HepG2 (cell line): ENCODE results near the gene CCNI2. TPM values are rescaled to one million over a fixed set of nuclear protein-coding genes. Genes with fewer than 3 reads are reported as not detected.

Source experiments
- ATAC-seq: fragments of 200-7000 bp; cut with Tn5 transposase; 3 replicates; pipeline ENCODE4 v1.9.1; 2020; ENCODE audit warnings: mild to moderate bottlenecking, moderate library complexity
- BruUV-seq: library from RNA; stranded (reverse); fragments of 400-500 nt; replicated peaks from 2 replicates; lab custom pipeline; 2021; lab: Mats Ljungman, UMichigan
- CTCF ChIA-PET: fragments of 300-600 bp; formaldehyde crosslinking; extraction: SDS; loops from one replicate; lab custom pipeline; 2021; ENCODE audit warnings: low total read pairs, inconsistent platforms, low intra/inter-chr PET ratio; lab: Yijun Ruan, JAX
- POLR2A ChIA-PET: fragments of 350-600 bp; sonication (Branson Sonifier 250); formaldehyde crosslinking; loops from one replicate; lab custom pipeline; 2020; ENCODE audit warnings: antibody characterized with exemption, inconsistent platforms; lab: Yijun Ruan, JAX
- DNase-seq: peaks from one replicate; pipeline ENCODE4 v3.0.0-alpha.2; 2015; ENCODE audit warnings: low spot score
- FAIRE-seq: peaks from 3 replicates; lab custom pipeline; 2011; peaks lifted over from hg19 to GRCh38; lab: Jason Lieb, UNC
- H2AFZ ChIP-seq: one replicate; pipeline ENCODE4 v1.6.1; 2011; ENCODE audit warnings: low read length, inconsistent platforms
- H3K27ac ChIP-seq: fragments of 300-600 bp; 3 replicates; pipeline ENCODE4 v1.8.0; 2011; ENCODE audit warnings: mixed run types, mild to moderate bottlenecking, mixed read lengths, low read length, inconsistent platforms; ENCODE audit not compliant: insufficient read depth; ENCODE audit errors: extremely low read length
- H3K27me3 ChIP-seq, 2 experiments: fragments of 200-600 bp in 1 of 2; 2 replicates in 1 of 2; 3 replicates in 1 of 2; pipeline versions ENCODE4 v1.6.0 to v1.8.0; 2011; ENCODE audit warnings: low read length in 2 of 2, mild to moderate bottlenecking in 2 of 2, moderate library complexity in 2 of 2, inconsistent platforms in 1 of 2; ENCODE audit not compliant: insufficient read depth in 2 of 2, control insufficient read depth in 1 of 2
- H3K36me3 ChIP-seq, 2 experiments: fragments of 200-600 bp in 1 of 2; replicated peaks in 1 of 2; 2 replicates in 1 of 2; 3 replicates in 1 of 2; pipeline versions ENCODE4 v1.5.1 to v1.8.0; 2011; ENCODE audit warnings: low read length in 2 of 2, inconsistent platforms in 1 of 2; ENCODE audit not compliant: insufficient read depth in 2 of 2, control insufficient read depth in 1 of 2
- H3K4me1 ChIP-seq: 2 replicates; pipeline ENCODE4 v1.5.1; 2012; ENCODE audit warnings: low read length, inconsistent platforms; ENCODE audit not compliant: insufficient read depth
- H3K4me2 ChIP-seq: 2 replicates; pipeline ENCODE4 v1.6.0; 2011; ENCODE audit warnings: low read depth, low read length, inconsistent platforms
- H3K4me3 ChIP-seq, 3 experiments: fragments of 200-600 bp in 1 of 3; sonication (generic), shearing (Covaris generic) in 1 of 3; replicated peaks in 1 of 3; 2 replicates each; pipeline ENCODE4 v1.5.1; 2011 to 2016; ENCODE audit warnings: low read length in 3 of 3, inconsistent platforms in 2 of 3, low read depth in 2 of 3, mild to moderate bottlenecking in 2 of 3, control low read depth in 1 of 3, mixed read lengths in 1 of 3; ENCODE audit not compliant: insufficient read depth in 1 of 3
- H3K79me2 ChIP-seq: one replicate; pipeline ENCODE4 v1.6.1; 2011; ENCODE audit warnings: low read length, inconsistent platforms; ENCODE audit not compliant: insufficient read depth
- H3K9ac ChIP-seq: 2 replicates; pipeline ENCODE4 v1.6.0; 2011; ENCODE audit warnings: mild to moderate bottlenecking, low read depth, low read length, inconsistent platforms; ENCODE audit not compliant: insufficient read depth
- H3K9me3 ChIP-seq: 2 replicates; pipeline ENCODE4 v1.5.1; 2012; ENCODE audit warnings: mild to moderate bottlenecking, low read length
- H4K20me1 ChIP-seq: 2 replicates; pipeline ENCODE4 v1.6.0; 2011; ENCODE audit warnings: inconsistent platforms, mild to moderate bottlenecking, low read length, moderate library complexity; ENCODE audit not compliant: insufficient read depth
- KLF6 ChIP-seq: IDR thresholded peaks from 2 replicates; pipeline ENCODE4 v1.8.0; 2016; ENCODE audit warnings: missing biosample characterization, missing genetic modification reagents
- NFIB ChIP-seq: sonication (generic); formaldehyde crosslinking; IDR thresholded peaks from 2 replicates; pipeline ENCODE4 v1.9.0; 2021; ENCODE audit warnings: missing genetic modification reagents, mild to moderate bottlenecking, borderline replicate concordance
- NFYC ChIP-seq: IDR thresholded peaks from 2 replicates; pipeline ENCODE4 v1.6.1; 2016; ENCODE audit warnings: missing genetic modification reagents, missing compliant biosample characterization
- SRSF1 ChIP-seq: fragments of 200-400 bp; formaldehyde crosslinking; optimal IDR thresholded peaks from 2 replicates; pipeline ENCODE3; 2017; ENCODE audit warnings: mild to moderate bottlenecking, low read depth, low read length, moderate library complexity
- ZMAT3 ChIP-seq: sonication (generic); formaldehyde crosslinking; conservative IDR thresholded peaks from 2 replicates; pipeline ENCODE4 v1.7.0; 2021; ENCODE audit warnings: missing genetic modification reagents
- ZNF260 ChIP-seq: sonication (generic); formaldehyde crosslinking; IDR thresholded peaks from 2 replicates; pipeline ENCODE4 v1.4.0; 2020; ENCODE audit warnings: missing genetic modification reagents, low read depth, mild to moderate bottlenecking, borderline replicate concordance
- ZNF441 ChIP-seq: sonication (generic); formaldehyde crosslinking; IDR thresholded peaks from 2 replicates; pipeline ENCODE4 v1.7.0; 2021; ENCODE audit warnings: missing genetic modification reagents, borderline replicate concordance
- ZNF589 ChIP-seq: sonication (generic); formaldehyde crosslinking; conservative IDR thresholded peaks from 2 replicates; pipeline ENCODE4 v1.8.0; 2022; ENCODE audit warnings: mild to moderate bottlenecking, moderate library complexity, missing genetic modification reagents
- ZNF709 ChIP-seq: sonication (generic); formaldehyde crosslinking; IDR thresholded peaks from 2 replicates; pipeline ENCODE4 v1.5.0; 2020; ENCODE audit warnings: mild to moderate bottlenecking, missing genetic modification reagents
- ZNF775 ChIP-seq: sonication (generic); formaldehyde crosslinking; IDR thresholded peaks from 2 replicates; pipeline ENCODE4 v1.4.0; 2020; ENCODE audit warnings: missing genetic modification reagents, mild to moderate bottlenecking, moderate library complexity, borderline replicate concordance
- ZNF891 ChIP-seq: sonication (generic); formaldehyde crosslinking; IDR thresholded peaks from 2 replicates; pipeline ENCODE4 v1.5.0; 2020; ENCODE audit warnings: mild to moderate bottlenecking, missing genetic modification reagents
- WGBS: methylation state at CpG from one replicate; pipeline ENCODE4 v1.1.6; 2017; ENCODE audit warnings: low lambda C conversion rate; 5-methylcytosine and 5-hydroxymethylcytosine counted together
- in situ Hi-C: cut with HindIII; loops from 2 replicates; pipeline ENCODE4 v1.10.0; 2017; ENCODE audit warnings: low pct_unique_long_range_greater_than_20kb; ENCODE audit not compliant: extremely low pct_ligation_motif_present
- intact Hi-C: fragments of 100-400 bp; cut with micrococcal nuclease; formaldehyde crosslinking; loops from one replicate; pipeline ENCODE4 v1.10.0; 2022; ENCODE audit not compliant: unreplicated experiment
- polyA plus RNA-seq, 8 experiments: library from polyadenylated mRNA; depleted of rRNA in 3 of 8; stranded (reverse) in 7 of 8; unstranded in 1 of 8; fragments of >200 nt; fragmentation: Illumina TruSeq in 4 of 8; extraction: Trizol in 4 of 8; gene quantifications; 2 replicates each; pipeline versions ENCODE4 v1.2.1 to v1.2.3, GENCODE V29; 2011 to 2016; ENCODE audit warnings: low read depth in 4 of 8, missing spikeins in 1 of 8, mixed read lengths in 1 of 8; ENCODE audit not compliant: insufficient read depth in 1 of 8
- total RNA-seq, 5 experiments: library from RNA; depleted of rRNA; stranded (reverse); fragments of >200 nt; fragmentation: Illumina TruSeq; extraction: Trizol; gene quantifications; 2 replicates each; pipeline ENCODE4 v1.2.3, GENCODE V29; 2016; ENCODE audit warnings: low read depth in 1 of 5
- TF ChIP-seq, protein P1 (sequence below): IDR thresholded peaks from 2 replicates; pipeline ENCODE4 v1.6.1; 2016; ENCODE audit warnings: low read depth, missing genetic modification reagents, missing compliant biosample characterization
- TF ChIP-seq, protein P2 (sequence below): sonication (generic); formaldehyde crosslinking; IDR thresholded peaks from 2 replicates; pipeline ENCODE4 v1.5.0; 2020; ENCODE audit warnings: missing genetic modification reagents
- TF ChIP-seq, protein P3 (sequence below), 2 experiments: IDR thresholded peaks; 2 replicates each; pipeline ENCODE4 v1.6.1; 2011 to 2012; ENCODE audit warnings: low read length in 2 of 2, borderline replicate concordance in 1 of 2, low read depth in 1 of 2, mild to moderate bottlenecking in 1 of 2, moderate library complexity in 1 of 2

The CCNI2 gene
- total and polyA plus RNA-seq, 2 of the 13 experiments (the other 11 are each of a cell fraction or from before 2014, with no cell fraction given): not detected

DNA sequence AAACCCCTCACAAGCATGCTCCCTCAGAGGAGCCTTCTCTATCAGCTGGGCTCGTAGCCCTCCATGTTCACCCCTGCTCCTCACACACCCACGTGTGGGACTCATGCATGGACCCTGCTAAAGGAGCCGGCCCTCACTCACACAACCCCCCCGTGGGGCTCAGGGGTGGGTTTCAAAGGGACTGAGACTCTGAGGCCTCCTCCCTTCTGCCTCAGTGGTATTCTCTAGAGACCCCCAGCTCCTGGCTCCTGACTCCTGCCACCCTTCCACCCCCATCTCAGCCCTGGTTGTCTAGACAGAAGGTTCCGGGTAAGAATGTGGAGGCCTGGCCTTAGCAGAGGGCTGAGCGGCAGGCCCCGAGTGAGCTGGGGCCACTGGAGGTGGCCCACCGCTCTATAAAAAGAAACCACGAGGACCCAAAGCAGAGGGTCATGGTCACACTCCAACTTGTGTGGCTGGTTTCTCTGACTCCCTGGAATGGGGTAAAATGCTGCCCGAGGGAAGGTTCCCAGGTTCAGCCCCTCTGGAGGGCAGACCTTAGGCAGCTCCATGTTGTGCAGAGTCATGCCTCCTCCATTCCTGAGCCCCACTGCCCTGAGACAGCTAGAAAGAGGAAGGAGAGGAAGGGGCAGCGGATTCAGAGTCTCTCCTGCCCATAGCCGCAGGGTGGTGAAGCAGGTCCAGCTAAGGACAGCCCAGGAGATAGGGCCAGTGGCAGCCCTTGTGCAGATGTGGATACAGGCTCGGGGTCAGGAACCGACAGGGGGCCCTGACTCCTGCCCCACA is 19.0 kb downstream of the CCNI2 start:
- H3K79me2 ChIP-seq: peaks cover 30% of the 10 kb centered on the region
- H3K4me1 ChIP-seq: peaks cover 9% of the 10 kb centered on the region
- peaks cover 11 to 43% of the 10 kb centered on the region in 2 experiments; a peak in 4 of 5 replicates for H3K36me3 ChIP-seq
- WGBS: 94% methylated on average over 11 of the region's 14 CpGs
- no peak overlapping the region for H2AFZ ChIP-seq
- ATAC-seq (no peak), FAIRE-seq (no peak), DNase-seq (no peak)
- ChIA-PET CTCF (no interaction called here), POLR2A (no interaction called here)
- no peak overlapping the region for H3K9ac ChIP-seq
- no peak overlapping the region for H3K4me2 ChIP-seq
- intact Hi-C loops: no loop called here
- no peaks in the 10 kb centered on the region for H3K9me3 ChIP-seq
- H4K20me1 ChIP-seq: no peaks in the 10 kb centered on the region
- H3K27ac ChIP-seq: no peak overlapping the region
- no peaks in the 10 kb centered on the region for H3K27me3 ChIP-seq
- no peak overlapping the region for H3K4me3 ChIP-seq
- in situ Hi-C loops: no loop called here
- no TSS peak for BruUV-seq
- TF ChIP-seq ZNF441 (CRISPR knock-in tag): no peak
- no peak for TF ChIP-seq NFIB (CRISPR knock-in tag)
- TF ChIP-seq ZNF775: no peak
- TF ChIP-seq, protein P1, sequence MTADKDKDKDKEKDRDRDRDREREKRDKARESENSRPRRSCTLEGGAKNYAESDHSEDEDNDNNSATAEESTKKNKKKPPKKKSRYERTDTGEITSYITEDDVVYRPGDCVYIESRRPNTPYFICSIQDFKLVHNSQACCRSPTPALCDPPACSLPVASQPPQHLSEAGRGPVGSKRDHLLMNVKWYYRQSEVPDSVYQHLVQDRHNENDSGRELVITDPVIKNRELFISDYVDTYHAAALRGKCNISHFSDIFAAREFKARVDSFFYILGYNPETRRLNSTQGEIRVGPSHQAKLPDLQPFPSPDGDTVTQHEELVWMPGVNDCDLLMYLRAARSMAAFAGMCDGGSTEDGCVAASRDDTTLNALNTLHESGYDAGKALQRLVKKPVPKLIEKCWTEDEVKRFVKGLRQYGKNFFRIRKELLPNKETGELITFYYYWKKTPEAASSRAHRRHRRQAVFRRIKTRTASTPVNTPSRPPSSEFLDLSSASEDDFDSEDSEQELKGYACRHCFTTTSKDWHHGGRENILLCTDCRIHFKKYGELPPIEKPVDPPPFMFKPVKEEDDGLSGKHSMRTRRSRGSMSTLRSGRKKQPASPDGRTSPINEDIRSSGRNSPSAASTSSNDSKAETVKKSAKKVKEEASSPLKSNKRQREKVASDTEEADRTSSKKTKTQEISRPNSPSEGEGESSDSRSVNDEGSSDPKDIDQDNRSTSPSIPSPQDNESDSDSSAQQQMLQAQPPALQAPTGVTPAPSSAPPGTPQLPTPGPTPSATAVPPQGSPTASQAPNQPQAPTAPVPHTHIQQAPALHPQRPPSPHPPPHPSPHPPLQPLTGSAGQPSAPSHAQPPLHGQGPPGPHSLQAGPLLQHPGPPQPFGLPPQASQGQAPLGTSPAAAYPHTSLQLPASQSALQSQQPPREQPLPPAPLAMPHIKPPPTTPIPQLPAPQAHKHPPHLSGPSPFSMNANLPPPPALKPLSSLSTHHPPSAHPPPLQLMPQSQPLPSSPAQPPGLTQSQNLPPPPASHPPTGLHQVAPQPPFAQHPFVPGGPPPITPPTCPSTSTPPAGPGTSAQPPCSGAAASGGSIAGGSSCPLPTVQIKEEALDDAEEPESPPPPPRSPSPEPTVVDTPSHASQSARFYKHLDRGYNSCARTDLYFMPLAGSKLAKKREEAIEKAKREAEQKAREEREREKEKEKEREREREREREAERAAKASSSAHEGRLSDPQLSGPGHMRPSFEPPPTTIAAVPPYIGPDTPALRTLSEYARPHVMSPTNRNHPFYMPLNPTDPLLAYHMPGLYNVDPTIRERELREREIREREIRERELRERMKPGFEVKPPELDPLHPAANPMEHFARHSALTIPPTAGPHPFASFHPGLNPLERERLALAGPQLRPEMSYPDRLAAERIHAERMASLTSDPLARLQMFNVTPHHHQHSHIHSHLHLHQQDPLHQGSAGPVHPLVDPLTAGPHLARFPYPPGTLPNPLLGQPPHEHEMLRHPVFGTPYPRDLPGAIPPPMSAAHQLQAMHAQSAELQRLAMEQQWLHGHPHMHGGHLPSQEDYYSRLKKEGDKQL (CRISPR knock-in tag): no peak
- no peak for TF ChIP-seq NFYC (CRISPR knock-in tag)
- TF ChIP-seq ZNF260 (CRISPR knock-in tag): no peak
- TF ChIP-seq, protein P2, sequence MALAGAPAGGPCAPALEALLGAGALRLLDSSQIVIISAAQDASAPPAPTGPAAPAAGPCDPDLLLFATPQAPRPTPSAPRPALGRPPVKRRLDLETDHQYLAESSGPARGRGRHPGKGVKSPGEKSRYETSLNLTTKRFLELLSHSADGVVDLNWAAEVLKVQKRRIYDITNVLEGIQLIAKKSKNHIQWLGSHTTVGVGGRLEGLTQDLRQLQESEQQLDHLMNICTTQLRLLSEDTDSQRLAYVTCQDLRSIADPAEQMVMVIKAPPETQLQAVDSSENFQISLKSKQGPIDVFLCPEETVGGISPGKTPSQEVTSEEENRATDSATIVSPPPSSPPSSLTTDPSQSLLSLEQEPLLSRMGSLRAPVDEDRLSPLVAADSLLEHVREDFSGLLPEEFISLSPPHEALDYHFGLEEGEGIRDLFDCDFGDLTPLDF (CRISPR knock-in tag): no peak
- no peak for TF ChIP-seq SRSF1
- TF ChIP-seq ZNF589 (CRISPR knock-in tag): no peak
- TF ChIP-seq ZMAT3: no peak
- TF ChIP-seq ZNF891 (CRISPR knock-in tag): no peak
- no peak for TF ChIP-seq KLF6 (CRISPR knock-in tag)
- no peak for TF ChIP-seq ZNF709 (CRISPR knock-in tag)
- TF ChIP-seq, protein P3, sequence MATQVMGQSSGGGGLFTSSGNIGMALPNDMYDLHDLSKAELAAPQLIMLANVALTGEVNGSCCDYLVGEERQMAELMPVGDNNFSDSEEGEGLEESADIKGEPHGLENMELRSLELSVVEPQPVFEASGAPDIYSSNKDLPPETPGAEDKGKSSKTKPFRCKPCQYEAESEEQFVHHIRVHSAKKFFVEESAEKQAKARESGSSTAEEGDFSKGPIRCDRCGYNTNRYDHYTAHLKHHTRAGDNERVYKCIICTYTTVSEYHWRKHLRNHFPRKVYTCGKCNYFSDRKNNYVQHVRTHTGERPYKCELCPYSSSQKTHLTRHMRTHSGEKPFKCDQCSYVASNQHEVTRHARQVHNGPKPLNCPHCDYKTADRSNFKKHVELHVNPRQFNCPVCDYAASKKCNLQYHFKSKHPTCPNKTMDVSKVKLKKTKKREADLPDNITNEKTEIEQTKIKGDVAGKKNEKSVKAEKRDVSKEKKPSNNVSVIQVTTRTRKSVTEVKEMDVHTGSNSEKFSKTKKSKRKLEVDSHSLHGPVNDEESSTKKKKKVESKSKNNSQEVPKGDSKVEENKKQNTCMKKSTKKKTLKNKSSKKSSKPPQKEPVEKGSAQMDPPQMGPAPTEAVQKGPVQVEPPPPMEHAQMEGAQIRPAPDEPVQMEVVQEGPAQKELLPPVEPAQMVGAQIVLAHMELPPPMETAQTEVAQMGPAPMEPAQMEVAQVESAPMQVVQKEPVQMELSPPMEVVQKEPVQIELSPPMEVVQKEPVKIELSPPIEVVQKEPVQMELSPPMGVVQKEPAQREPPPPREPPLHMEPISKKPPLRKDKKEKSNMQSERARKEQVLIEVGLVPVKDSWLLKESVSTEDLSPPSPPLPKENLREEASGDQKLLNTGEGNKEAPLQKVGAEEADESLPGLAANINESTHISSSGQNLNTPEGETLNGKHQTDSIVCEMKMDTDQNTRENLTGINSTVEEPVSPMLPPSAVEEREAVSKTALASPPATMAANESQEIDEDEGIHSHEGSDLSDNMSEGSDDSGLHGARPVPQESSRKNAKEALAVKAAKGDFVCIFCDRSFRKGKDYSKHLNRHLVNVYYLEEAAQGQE (IDR thresholded peaks at IDR 0.05; ENCODE audit: borderline replicate concordance in 1 of 2, low read depth in 1 of 2, low read length in 2 of 2): no peak
